Measurements from ENCODE around the gene SULT2B1. TPM values are rescaled to one million over a fixed set of nuclear protein-coding genes. Genes with fewer than 3 reads are reported as not detected.

The SULT2B1 gene
- 13.7 to 18.5 TPM (median 15.6 TPM) in 5 replicates for total RNA-seq (2022; extraction: Qiagen RNA extraction)

GRCh38 chr19:48551437-48552302, at the start of gene SULT2B1:
SULT2B1 (plus strand) TSS chr19:48552172; CDS start chr19:48552253, 81 bp downstream.

GRCh38 chr19:48511800-48512503, 40.0 kb upstream of the SULT2B1 start, which contains the start of gene LMTK3:
LMTK3 (minus strand) TSS chr19:48511835; CDS start chr19:48511576, 259 bp downstream.

GRCh38 chr19:48606463-48607358, 54.7 kb downstream of the SULT2B1 start, which contains the start of gene SPACA4:
SPACA4 (plus strand) TSS chr19:48606742; CDS start chr19:48606979, 237 bp downstream.

DNA sequence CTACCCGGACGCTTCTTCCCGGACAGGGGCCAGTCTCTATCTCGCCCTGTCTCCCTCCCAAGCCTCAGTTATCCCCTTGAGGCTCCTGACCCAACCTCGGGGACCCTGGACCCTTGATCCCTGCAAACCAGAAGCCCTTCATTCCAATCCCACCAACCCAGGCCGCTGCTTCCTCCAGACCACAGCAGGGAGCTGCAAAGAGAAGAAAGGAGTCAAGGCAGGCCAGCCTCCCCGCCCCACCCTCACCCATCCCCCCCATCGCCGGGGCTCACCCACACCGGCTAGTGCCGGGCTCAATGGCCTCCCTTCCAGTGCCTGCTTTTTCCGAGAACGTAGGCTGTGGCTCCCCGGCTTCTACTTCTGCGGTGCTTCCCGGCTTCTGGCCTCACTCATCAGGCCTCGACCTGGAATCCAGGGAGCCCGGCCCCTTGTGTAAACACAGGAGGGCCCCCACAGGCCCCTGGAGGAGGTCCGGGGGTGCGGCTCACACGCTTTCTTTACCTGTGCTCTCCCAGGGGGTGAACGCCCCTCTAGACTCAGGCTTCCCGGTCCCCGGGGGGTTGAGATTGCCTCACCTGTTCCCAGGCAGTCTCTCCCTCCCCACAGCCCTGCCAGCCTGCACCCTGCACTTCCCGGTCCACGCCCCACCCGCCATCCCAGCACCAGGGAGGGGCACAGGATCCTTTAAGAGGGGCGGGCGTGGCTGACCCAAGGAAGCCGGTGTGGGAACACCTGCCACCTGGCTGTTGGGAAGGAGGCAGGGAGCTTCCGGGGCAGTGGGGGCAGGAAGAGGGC, 62.7 kb downstream of the SULT2B1 start, which contains the start of gene FAM83E:
FAM83E (minus strand) TSS at position 641 of the 795 bp plus-strand sequence. CDS start 1,704 bp downstream, outside the sequence.

DNA sequence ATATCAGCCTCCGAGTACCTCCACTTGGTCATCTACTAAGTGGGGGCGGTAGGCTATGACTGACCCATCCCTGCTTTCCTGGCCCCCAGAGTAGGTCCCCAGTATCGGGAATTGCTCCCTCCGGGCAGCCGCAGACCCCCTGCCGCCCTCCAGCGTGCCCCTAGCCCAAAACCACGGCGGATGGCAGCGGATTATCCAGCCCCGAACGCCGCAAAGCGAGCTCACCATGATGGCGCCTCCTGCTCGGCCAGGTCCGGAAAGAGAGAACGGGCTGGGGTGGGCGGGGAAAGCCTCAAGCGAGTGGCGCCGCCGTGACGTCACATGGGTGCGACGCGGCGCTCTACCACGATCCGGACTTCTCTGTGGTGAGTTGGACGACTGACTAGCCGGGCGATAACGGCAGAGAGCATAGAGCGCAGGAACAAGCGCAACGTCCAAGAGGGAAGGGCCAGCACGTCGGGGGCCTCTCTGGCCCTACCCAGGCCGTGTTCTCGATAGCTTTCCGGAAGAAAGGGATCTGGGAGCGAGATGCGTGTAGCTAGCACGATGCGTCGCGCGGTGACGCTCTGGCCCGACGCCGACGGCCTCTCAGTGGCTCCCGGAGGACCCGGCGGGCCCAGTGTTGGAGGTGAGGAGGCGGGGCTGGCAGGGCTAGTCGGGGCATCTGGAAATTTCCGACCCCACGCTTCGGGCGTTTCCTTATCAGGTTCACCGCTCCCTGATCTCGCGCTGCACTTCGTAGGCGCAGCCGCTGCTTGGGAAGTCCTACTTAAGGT, 67.1 kb downstream of the SULT2B1 start, which contains the start of the genes RPL18 and SPHK2:
RPL18 (minus strand) TSS at position 263 of the 776 bp plus-strand sequence; CDS start at position 228, 35 bp downstream.
SPHK2 (plus strand) TSS at position 591 of the 776 bp plus-strand sequence. CDS start 1,009 bp downstream, outside the sequence.

GRCh38 chr19:48636859-48637448, 85.0 kb downstream of the SULT2B1 start, which contains the start of gene DBP:
DBP (minus strand) TSS chr19:48637379; CDS start chr19:48636994, 385 bp downstream.

GRCh38 chr19:48646001-48646721, 94.2 kb downstream of the SULT2B1 start, which contains the start of gene CA11:
CA11 (minus strand) TSS chr19:48646187; CDS start chr19:48645632, 555 bp downstream.

Other genes starting within 250 kb of the SULT2B1 start
- 430 to 471 TPM (median 441 TPM) in 5 replicates for gene EMP3, start 226.6 kb upstream of the SULT2B1 start, total RNA-seq (2022; extraction: Qiagen RNA extraction)
- 3.3 to 5.0 TPM (median 4.4 TPM) in 5 replicates for gene TMEM143, start 188.2 kb upstream of the SULT2B1 start, total RNA-seq (2022; extraction: Qiagen RNA extraction)
- gene SYNGR4, start 187.8 kb upstream of the SULT2B1 start, total RNA-seq (2022; extraction: Qiagen RNA extraction) = 2.0 to 3.8 TPM (median 3.0 TPM) in 5 replicates
- gene KDELR1, start 160.6 kb upstream of the SULT2B1 start, total RNA-seq (2022; extraction: Qiagen RNA extraction) = 392 to 442 TPM (median 433 TPM) in 5 replicates
- gene GRIN2D, start 158.5 kb upstream of the SULT2B1 start, total RNA-seq (2022; extraction: Qiagen RNA extraction) = 5.6 to 8.5 TPM (median 8.1 TPM) in 5 replicates
- gene GRWD1, start 106.2 kb upstream of the SULT2B1 start, total RNA-seq (2022; extraction: Qiagen RNA extraction) = 109 to 124 TPM (median 114 TPM) in 5 replicates
- gene KCNJ14, start 96.6 kb upstream of the SULT2B1 start, total RNA-seq (2022; extraction: Qiagen RNA extraction) = 0.80 to 1.6 TPM (median 1.1 TPM) in 5 replicates
- 55.7 to 66.9 TPM (median 63.2 TPM) in 5 replicates for gene CYTH2, start 82.8 kb upstream of the SULT2B1 start, total RNA-seq (2022; extraction: Qiagen RNA extraction)
- 2.5 to 5.4 TPM (median 5.0 TPM) in 5 replicates for gene LMTK3, start 40.3 kb upstream of the SULT2B1 start, total RNA-seq (2022; extraction: Qiagen RNA extraction)
- gene SPACA4, start 54.6 kb downstream of the SULT2B1 start, total RNA-seq (2022; extraction: Qiagen RNA extraction) = 0.06 TPM in 1 of 5 replicates, not detected in the others
- 0.12 to 0.40 TPM (median 0.21 TPM) in 5 replicates for gene FAM83E, start 62.9 kb downstream of the SULT2B1 start, total RNA-seq (2022; extraction: Qiagen RNA extraction)
- 3,280 to 3,604 TPM (median 3,357 TPM) in 5 replicates for gene RPL18, start 67.0 kb downstream of the SULT2B1 start, total RNA-seq (2022; extraction: Qiagen RNA extraction)
- 10.1 to 17.9 TPM (median 15.0 TPM) in 5 replicates for gene SPHK2, start 67.3 kb downstream of the SULT2B1 start, total RNA-seq (2022; extraction: Qiagen RNA extraction)
- gene DBP, start 85.2 kb downstream of the SULT2B1 start, total RNA-seq (2022; extraction: Qiagen RNA extraction) = 1.4 to 2.6 TPM (median 1.9 TPM) in 5 replicates
- gene CA11, start 94.0 kb downstream of the SULT2B1 start, total RNA-seq (2022; extraction: Qiagen RNA extraction) = 6.9 to 11.7 TPM (median 9.4 TPM) in 5 replicates
- gene NTN5, start 120.8 kb downstream of the SULT2B1 start, total RNA-seq (2022; extraction: Qiagen RNA extraction) = 0.06 to 0.22 TPM (median 0.15 TPM) in 5 replicates
- not detected in 5 replicates for gene FUT2, start 143.8 kb downstream of the SULT2B1 start, total RNA-seq (2022; extraction: Qiagen RNA extraction)
- 0.25 to 0.52 TPM (median 0.35 TPM) in 5 replicates for gene MAMSTR, start 167.6 kb downstream of the SULT2B1 start, total RNA-seq (2022; extraction: Qiagen RNA extraction)
- gene RASIP1, start 188.4 kb downstream of the SULT2B1 start, total RNA-seq (2022; extraction: Qiagen RNA extraction) = 0.42 to 0.98 TPM (median 0.45 TPM) in 5 replicates
- not detected in 5 replicates for gene IZUMO1, start 194.7 kb downstream of the SULT2B1 start, total RNA-seq (2022; extraction: Qiagen RNA extraction)
- 0.04 to 0.13 TPM (median 0.06 TPM) in 5 replicates for gene FUT1, start 200.5 kb downstream of the SULT2B1 start, total RNA-seq (2022; extraction: Qiagen RNA extraction)
- not detected in 5 replicates for gene FGF21, start 203.4 kb downstream of the SULT2B1 start, total RNA-seq (2022; extraction: Qiagen RNA extraction)